Vagina (tissue), 2 donors: ENCODE data around the gene SORCS2. TPM values are rescaled to one million over a fixed set of nuclear protein-coding genes. Genes with fewer than 3 reads are reported as not detected.

ENCODE experiments used
- DNase-seq, 2 donors: peaks; one replicate each; pipeline ENCODE4 v3.0.0-alpha.2; 2017; ENCODE audit errors: extremely low spot score in 2 of 2
- H3K27ac ChIP-seq: fragments of 200-600 bp; sonication (generic); one replicate; pipeline ENCODE4 v1.5.1; 2019
- H3K27me3 ChIP-seq: fragments of 200-600 bp; sonication (generic); one replicate; pipeline ENCODE4 v1.5.1; 2019
- H3K36me3 ChIP-seq, 2 donors: fragments of 200-600 bp; sonication (generic); one replicate each; pipeline ENCODE4 v1.5.1; 2017 to 2019
- H3K4me1 ChIP-seq: fragments of 200-600 bp; sonication (generic); one replicate; pipeline ENCODE4 v1.5.1; 2019
- H3K4me3 ChIP-seq, 2 donors: fragments of 200-600 bp; sonication (generic); 1 replicate in 1 of 2; 2 replicates in 1 of 2; pipeline ENCODE4 v1.5.1; 2016 to 2019
- H3K9me3 ChIP-seq: fragments of 200-600 bp; sonication (generic); one replicate; pipeline ENCODE4 v1.5.1; 2019
- POLR2A ChIP-seq, 2 donors: fragments of 450-650 bp; IDR thresholded peaks; one replicate each; pipeline ENCODE4 v1.6.1; 2017; ENCODE audit warnings: antibody characterized with exemption in 2 of 2, mild to moderate bottlenecking in 2 of 2, moderate library complexity in 2 of 2
- POLR2AphosphoS5 ChIP-seq, 2 donors: sonication (generic); formaldehyde crosslinking; IDR thresholded peaks; one replicate each; pipeline ENCODE4 v1.9.0; 2017; ENCODE audit warnings: antibody characterized with exemption in 2 of 2, mild to moderate bottlenecking in 2 of 2, low read depth in 1 of 2; ENCODE audit not compliant: insufficient read depth in 1 of 2
- intact Hi-C: fragments of 100-400 bp; cut with DNase I; formaldehyde crosslinking; loops from one replicate; pipeline ENCODE4 v1.15.1; 2023
- total RNA-seq: library from RNA; depleted of rRNA; stranded (reverse); fragments of >200 nt; gene quantifications from one replicate; pipeline ENCODE4 v1.2.3, GENCODE V29; 2016
- TF ChIP-seq, protein P1 (sequence below), 3 experiments: fragments of 450-650 bp in 2 of 3; fragments of 200-600 bp in 1 of 3; sonication (generic) in 1 of 3; IDR thresholded peaks; one replicate each; pipeline ENCODE4 v1.5.1; 2017 to 2019; ENCODE audit warnings: antibody characterized with exemption in 3 of 3, mild to moderate bottlenecking in 2 of 3, moderate library complexity in 2 of 3

SORCS2 gene
- total RNA-seq, 1 donor from 2014 or later: 5.4 TPM

DNA sequence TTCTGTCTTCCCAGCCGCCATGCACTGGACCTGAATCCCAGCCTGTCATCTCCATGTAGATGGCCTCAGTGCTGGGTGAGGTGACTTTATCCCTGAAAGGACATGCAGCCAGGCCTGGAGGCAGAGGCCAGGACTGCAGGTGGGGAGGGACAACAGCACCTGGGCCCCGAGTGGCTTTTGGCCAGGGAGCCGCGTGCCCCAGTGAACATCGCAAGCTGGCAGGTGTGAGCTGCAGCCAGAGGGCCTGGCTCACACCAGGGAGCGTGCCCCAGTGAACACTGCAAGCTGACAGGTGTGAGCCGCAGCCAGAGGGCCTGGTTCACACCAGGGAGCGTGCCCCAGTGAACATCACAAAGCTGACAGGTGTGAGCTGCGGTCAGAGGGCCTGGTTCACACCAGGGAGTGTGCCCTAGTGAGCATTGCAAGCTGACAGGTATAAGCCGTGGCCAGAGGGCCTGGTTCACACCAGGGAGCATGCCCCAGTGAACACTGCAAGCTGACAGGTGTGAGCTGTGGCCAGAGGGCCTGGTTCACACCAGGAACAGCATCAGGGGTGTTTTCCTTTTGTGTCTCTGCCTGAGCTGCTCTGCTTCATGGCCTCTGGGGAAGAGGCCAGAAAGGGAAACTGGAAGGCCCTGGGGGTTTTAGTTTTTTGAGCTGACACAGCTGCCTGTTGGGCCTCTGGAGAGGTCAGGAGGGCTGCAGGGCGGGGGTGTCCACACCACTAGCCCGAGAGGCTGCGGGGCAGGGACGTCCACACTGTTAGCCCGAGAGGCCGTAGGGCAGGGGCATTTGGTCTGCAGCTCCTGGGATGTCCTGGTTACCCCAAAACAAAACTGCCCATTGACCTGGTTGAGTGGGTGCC lies 265.1 kb downstream of the SORCS2 start:
- DNase-seq: no peak
- Histone ChIP-seq H3K4me3 (no peak overlapping the region), H3K27me3 (no peaks in the 10 kb centered on the region), H3K27ac (no peak overlapping the region), H3K4me1 (no peaks in the 10 kb centered on the region), H3K9me3 (no peaks in the 10 kb centered on the region), H3K36me3 (no peaks in the 10 kb centered on the region)
- intact Hi-C loops: no loop called here
- TF ChIP-seq, protein P1, sequence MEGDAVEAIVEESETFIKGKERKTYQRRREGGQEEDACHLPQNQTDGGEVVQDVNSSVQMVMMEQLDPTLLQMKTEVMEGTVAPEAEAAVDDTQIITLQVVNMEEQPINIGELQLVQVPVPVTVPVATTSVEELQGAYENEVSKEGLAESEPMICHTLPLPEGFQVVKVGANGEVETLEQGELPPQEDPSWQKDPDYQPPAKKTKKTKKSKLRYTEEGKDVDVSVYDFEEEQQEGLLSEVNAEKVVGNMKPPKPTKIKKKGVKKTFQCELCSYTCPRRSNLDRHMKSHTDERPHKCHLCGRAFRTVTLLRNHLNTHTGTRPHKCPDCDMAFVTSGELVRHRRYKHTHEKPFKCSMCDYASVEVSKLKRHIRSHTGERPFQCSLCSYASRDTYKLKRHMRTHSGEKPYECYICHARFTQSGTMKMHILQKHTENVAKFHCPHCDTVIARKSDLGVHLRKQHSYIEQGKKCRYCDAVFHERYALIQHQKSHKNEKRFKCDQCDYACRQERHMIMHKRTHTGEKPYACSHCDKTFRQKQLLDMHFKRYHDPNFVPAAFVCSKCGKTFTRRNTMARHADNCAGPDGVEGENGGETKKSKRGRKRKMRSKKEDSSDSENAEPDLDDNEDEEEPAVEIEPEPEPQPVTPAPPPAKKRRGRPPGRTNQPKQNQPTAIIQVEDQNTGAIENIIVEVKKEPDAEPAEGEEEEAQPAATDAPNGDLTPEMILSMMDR (IDR thresholded peaks at IDR 0.05): no peak
- TF ChIP-seq POLR2AphosphoS5 (IDR thresholded peaks at IDR 0.05; ENCODE audit: insufficient read depth in 1 of 2, low read depth in 1 of 2): no peak
- TF ChIP-seq POLR2A (IDR thresholded peaks at IDR 0.05): no peak

DNA sequence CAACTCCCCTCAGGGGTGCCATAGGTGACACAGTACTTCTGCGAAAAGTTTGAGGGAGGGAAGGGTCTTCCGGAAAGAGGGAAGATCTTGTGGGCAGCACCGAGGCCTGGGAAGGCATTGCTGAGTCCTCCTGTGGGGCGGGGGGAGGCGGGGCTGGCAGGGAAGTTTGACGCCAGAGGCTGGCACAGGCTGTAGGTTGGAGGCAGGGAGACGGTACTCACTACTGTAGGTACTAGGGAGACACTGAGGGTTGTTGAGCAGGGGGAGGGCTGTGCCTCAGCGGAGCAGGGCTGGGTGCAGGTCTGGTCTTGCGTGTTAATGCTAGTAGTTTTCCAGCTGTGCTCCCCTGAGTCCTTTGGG lies 265.7 kb downstream of the SORCS2 start:
- no peak for TF ChIP-seq POLR2A (IDR thresholded peaks at IDR 0.05)
- TF ChIP-seq, protein P1 (IDR thresholded peaks at IDR 0.05): no peak
- no peak for DNase-seq
- intact Hi-C loops: no loop called here
- no peak overlapping the region for H3K4me3 ChIP-seq
- H3K9me3 ChIP-seq: no peaks in the 10 kb centered on the region
- no peaks in the 10 kb centered on the region for H3K4me1 ChIP-seq
- H3K27ac ChIP-seq: no peak overlapping the region
- H3K36me3 ChIP-seq: no peaks in the 10 kb centered on the region
- H3K27me3 ChIP-seq: no peaks in the 10 kb centered on the region

DNA sequence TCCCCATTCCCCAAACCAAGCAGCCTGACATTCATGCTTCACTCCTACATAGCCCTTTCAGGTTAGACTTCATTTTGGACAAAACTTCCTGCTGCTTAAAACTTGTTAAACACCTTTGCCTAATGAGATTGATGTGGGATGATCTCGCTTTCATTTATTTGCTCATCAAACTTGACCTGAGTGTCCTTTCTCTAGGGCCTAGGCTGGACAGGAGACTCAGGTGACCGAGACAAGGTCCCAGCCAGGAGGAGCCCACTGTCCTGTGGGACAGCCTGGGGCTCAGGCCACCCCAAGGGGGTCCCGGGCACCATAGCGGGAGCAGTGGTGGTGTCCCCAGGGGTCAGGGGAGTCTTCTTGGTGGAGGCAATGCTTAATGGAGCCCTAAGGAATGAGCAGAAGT lies 266.1 kb downstream of the SORCS2 start:
- Histone ChIP-seq H3K27me3 (no peaks in the 10 kb centered on the region), H3K27ac (no peak overlapping the region), H3K4me1 (no peaks in the 10 kb centered on the region), H3K36me3 (no peaks in the 10 kb centered on the region), H3K4me3 (no peak overlapping the region), H3K9me3 (no peaks in the 10 kb centered on the region)
- no peak for TF ChIP-seq POLR2AphosphoS5 (IDR thresholded peaks at IDR 0.05; ENCODE audit: insufficient read depth in 1 of 2, low read depth in 1 of 2)
- TF ChIP-seq, protein P1 (IDR thresholded peaks at IDR 0.05): no peak
- TF ChIP-seq POLR2A (IDR thresholded peaks at IDR 0.05): no peak
- intact Hi-C loops: no loop called here
- no peak for DNase-seq

DNA sequence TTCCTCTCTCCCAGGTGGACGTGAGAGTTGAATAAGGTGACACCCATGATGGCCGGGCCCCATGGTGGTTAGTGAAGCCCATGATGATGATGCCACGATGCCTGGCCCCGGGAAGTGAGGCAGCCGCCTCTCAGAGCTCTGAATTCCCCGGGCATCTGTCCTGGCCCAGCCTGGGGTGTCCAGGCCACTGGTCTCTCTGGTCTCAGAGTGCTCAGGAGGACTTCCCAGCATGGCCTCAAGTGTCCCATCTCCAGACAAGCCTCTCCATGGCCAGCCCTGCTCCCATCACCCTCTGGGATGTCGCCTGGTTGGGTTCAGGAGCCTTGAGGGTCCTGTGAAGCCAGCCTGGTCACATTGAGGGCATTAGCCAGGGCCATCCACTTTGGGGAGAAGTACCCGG lies 267.1 kb downstream of the SORCS2 start:
- no peaks in the 10 kb centered on the region for H3K36me3 ChIP-seq
- H3K27ac ChIP-seq: no peak overlapping the region
- H3K27me3 ChIP-seq: no peaks in the 10 kb centered on the region
- TF ChIP-seq POLR2AphosphoS5 (IDR thresholded peaks at IDR 0.05; ENCODE audit: insufficient read depth in 1 of 2, low read depth in 1 of 2): no peak
- TF ChIP-seq, protein P1 (IDR thresholded peaks at IDR 0.05): no peak
- TF ChIP-seq POLR2A (IDR thresholded peaks at IDR 0.05): no peak
- no peaks in the 10 kb centered on the region for H3K9me3 ChIP-seq
- no peaks in the 10 kb centered on the region for H3K4me1 ChIP-seq
- DNase-seq: no peak
- intact Hi-C loops: no loop called here
- H3K4me3 ChIP-seq: no peak overlapping the region

DNA sequence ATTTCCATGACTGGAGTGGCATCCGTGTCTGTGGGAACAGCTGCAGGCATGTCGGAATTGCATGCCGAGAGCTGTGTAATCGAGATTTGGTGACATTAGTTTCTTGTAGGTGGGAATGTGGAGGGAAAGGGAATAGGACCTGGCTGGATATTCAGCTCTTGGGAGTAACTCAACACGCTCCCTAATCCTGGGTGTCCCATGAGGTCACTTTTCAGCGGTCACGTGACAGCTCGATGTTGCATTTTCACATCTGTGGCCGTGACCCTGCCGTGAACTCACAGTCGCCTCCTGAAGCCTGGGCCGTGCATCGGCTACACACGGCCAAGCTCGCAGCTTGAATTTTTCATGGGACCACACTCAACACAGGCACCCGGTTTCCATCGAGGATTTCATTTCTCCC lies 268.2 kb downstream of the SORCS2 start:
- Histone ChIP-seq H3K4me3 (no peak overlapping the region), H3K9me3 (no peaks in the 10 kb centered on the region), H3K27ac (no peak overlapping the region), H3K36me3 (no peaks in the 10 kb centered on the region), H3K4me1 (no peaks in the 10 kb centered on the region), H3K27me3 (no peaks in the 10 kb centered on the region)
- intact Hi-C loops: no loop called here
- no peak for DNase-seq
- TF ChIP-seq, protein P1 (IDR thresholded peaks at IDR 0.05): no peak
- TF ChIP-seq POLR2A (IDR thresholded peaks at IDR 0.05) (no peak), POLR2AphosphoS5 (IDR thresholded peaks at IDR 0.05; ENCODE audit: insufficient read depth in 1 of 2, low read depth in 1 of 2) (no peak)
